MCF 10A (cell line): Measurements from ENCODE around the gene FGGY. TPM values are rescaled to one million over a fixed set of nuclear protein-coding genes. Genes with fewer than 3 reads are reported as not detected.
A peak's percentile ranks its signal among the peaks of the same experiment; 100 is the strongest.
"Not testable (repeated sequence)": the region's sequence is repeated elsewhere in the genome, so short reads cannot be mapped to it uniquely, and the experiment has no call there.

ENCODE experiments used
- BruUV-seq: library from RNA; stranded (reverse); fragments of 400-500 nt; replicated peaks from 2 replicates; lab custom pipeline; 2021; lab: Mats Ljungman, UMichigan
- CTCF ChIA-PET: fragments of 300-600 bp; sonication (Branson Sonifier 250); formaldehyde crosslinking; extraction: SDS; loops from one replicate; lab custom pipeline; 2021; ENCODE audit warnings: antibody characterized with exemption, inconsistent platforms; lab: Yijun Ruan, JAX
- POLR2A ChIA-PET: fragments of 300-600, 350-650 bp; sonication (Branson Sonifier 250); formaldehyde crosslinking; extraction: SDS; loops from one replicate; lab custom pipeline; 2020; ENCODE audit warnings: antibody characterized with exemption, inconsistent platforms; lab: Yijun Ruan, JAX
- DNase-seq: peaks from one replicate; pipeline ENCODE4 v3.0.0-alpha.2; 2018; ENCODE audit not compliant: unreplicated experiment
- H3K27ac Mint-ChIP-seq: one replicate; pipeline ENCODE4 v1.8.0; 2022; ENCODE audit warnings: mild to moderate bottlenecking, low read depth, mixed read lengths; ENCODE audit not compliant: unreplicated experiment
- H3K27me3 Mint-ChIP-seq: one replicate; pipeline ENCODE4 v1.8.0; 2022; ENCODE audit warnings: mixed read lengths; ENCODE audit not compliant: insufficient read depth, unreplicated experiment
- H3K36me3 Mint-ChIP-seq: one replicate; pipeline ENCODE4 v1.8.0; 2022; ENCODE audit warnings: mild to moderate bottlenecking, moderate library complexity, mixed read lengths; ENCODE audit not compliant: insufficient read depth, unreplicated experiment
- H3K4me1 Mint-ChIP-seq: one replicate; pipeline ENCODE4 v1.8.0; 2022; ENCODE audit warnings: mixed read lengths; ENCODE audit not compliant: insufficient read depth, unreplicated experiment
- H3K4me3 Mint-ChIP-seq: one replicate; pipeline ENCODE4 v1.8.0; 2022; ENCODE audit warnings: mild to moderate bottlenecking, moderate library complexity, mixed read lengths; ENCODE audit not compliant: unreplicated experiment
- H3K9me3 Mint-ChIP-seq: one replicate; pipeline ENCODE4 v1.8.0; 2022; ENCODE audit warnings: mixed read lengths; ENCODE audit not compliant: unreplicated experiment
- intact Hi-C: fragments of 100-400 bp; cut with micrococcal nuclease; formaldehyde crosslinking; loops from 2 replicates; pipeline ENCODE4 v1.14.1; 2022
- total RNA-seq: library from RNA; stranded (reverse); gene quantifications from 2 replicates; pipeline ENCODE4 v1.2.3, GENCODE V29; 2022
- TF ChIP-seq, protein P1 (sequence below): fragments of 200-600 bp; IDR thresholded peaks from one replicate; pipeline ENCODE4 v1.8.0; 2022; ENCODE audit warnings: antibody characterized with exemption, mild to moderate bottlenecking; ENCODE audit not compliant: unreplicated experiment

Gene FGGY
- total RNA-seq, 1 experiment from 2014 or later, result 10.6 TPM

- POLR2A ChIA-PET, result interaction anchor here (1.4 kb wide), 1 partner anchor 30 kb away, joined by 7 read pairs; no protein-coding TSS in a partner anchor
- DNase-seq, result no peak
- CTCF ChIA-PET, result no interaction called here
- TF ChIP-seq, protein P1, sequence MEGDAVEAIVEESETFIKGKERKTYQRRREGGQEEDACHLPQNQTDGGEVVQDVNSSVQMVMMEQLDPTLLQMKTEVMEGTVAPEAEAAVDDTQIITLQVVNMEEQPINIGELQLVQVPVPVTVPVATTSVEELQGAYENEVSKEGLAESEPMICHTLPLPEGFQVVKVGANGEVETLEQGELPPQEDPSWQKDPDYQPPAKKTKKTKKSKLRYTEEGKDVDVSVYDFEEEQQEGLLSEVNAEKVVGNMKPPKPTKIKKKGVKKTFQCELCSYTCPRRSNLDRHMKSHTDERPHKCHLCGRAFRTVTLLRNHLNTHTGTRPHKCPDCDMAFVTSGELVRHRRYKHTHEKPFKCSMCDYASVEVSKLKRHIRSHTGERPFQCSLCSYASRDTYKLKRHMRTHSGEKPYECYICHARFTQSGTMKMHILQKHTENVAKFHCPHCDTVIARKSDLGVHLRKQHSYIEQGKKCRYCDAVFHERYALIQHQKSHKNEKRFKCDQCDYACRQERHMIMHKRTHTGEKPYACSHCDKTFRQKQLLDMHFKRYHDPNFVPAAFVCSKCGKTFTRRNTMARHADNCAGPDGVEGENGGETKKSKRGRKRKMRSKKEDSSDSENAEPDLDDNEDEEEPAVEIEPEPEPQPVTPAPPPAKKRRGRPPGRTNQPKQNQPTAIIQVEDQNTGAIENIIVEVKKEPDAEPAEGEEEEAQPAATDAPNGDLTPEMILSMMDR, result no peak
- Mint-ChIP-seq H3K27ac (no peak overlapping the region), H3K4me3 (no peak overlapping the region), H3K36me3 (no peaks in the 10 kb centered on the region), H3K4me1 (no peaks in the 10 kb centered on the region), H3K9me3 (peaks cover 15% of the 10 kb centered on the region), H3K27me3 (no peaks in the 10 kb centered on the region)
- no TSS peak for BruUV-seq
- intact Hi-C loops, result no loop called here
Measured at GRCh38 chr1:59532102-59532501, 235.2 kb downstream of the FGGY start.

DNA sequence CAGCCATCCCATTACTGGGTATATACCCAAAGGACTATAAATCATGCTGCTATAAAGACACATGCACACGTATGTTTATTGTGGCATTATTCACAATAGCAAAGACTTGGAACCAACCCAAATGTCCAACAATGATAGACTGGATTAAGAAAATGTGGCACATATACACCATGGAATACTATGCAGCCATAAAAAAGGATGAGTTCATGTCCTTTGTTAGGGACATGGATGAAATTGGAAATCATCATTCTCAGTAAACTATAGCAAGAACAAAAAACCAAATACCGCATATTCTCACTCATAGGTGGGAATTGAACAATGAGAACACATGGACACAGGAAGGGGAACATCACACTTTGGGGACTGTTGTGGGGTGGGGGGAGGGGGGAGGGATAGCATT is 241.6 kb downstream of the FGGY start:
- H3K4me3 Mint-ChIP-seq, intact Hi-C loops, POLR2A ChIA-PET, H3K4me1 Mint-ChIP-seq, DNase-seq, BruUV-seq, H3K9me3 Mint-ChIP-seq, H3K27me3 Mint-ChIP-seq, CTCF ChIA-PET, H3K27ac Mint-ChIP-seq, H3K36me3 Mint-ChIP-seq: not testable (repeated sequence)

DNA sequence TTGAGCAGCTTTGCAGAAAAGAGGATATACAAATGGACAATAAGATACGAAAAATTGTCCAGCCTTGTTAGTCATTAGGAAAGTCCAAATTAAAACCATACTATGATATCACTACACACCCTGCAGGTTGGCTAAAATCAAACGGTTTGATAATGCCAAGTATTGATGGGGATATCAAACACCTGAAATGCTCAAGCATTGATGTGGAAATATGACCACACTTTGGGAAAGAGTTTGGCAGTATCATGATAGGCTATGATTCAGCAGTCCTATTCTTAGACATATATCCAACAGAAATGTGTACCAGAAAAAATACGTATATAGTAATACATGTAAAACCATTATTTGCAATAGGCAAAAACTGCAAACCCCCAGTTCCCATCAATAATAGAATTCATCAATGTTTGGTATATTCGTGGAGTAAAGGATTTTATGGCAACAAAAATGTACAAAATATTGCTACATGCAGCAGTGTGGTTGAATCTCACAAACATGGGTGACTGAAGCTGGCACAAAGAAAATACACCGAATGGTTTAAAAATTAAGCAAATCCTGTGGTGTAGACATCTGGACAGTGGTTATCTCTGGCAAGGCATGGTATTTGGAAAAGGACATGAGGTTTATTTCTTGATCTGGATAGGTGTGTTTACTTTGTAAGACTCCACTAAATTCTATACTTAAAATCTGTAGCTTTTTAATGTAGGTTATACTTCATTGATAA is 243.2 kb downstream of the FGGY start:
- DNase-seq, result no peak
- TF ChIP-seq, protein P1, result no peak
- no peaks in the 10 kb centered on the region for H3K27me3 Mint-ChIP-seq
- H3K4me1 Mint-ChIP-seq, result no peaks in the 10 kb centered on the region
- peak overlapping the region; percentile 7 for H3K27ac Mint-ChIP-seq
- no peak overlapping the region for H3K4me3 Mint-ChIP-seq
- ChIA-PET POLR2A (interaction anchor here (0.6 to 1.2 kb wide), 2 partner anchors 10 to 133 kb away, joined by 3 read pairs; no protein-coding TSS in a partner anchor), CTCF (no interaction called here)
- intact Hi-C loops, result no loop called here
- no peaks in the 10 kb centered on the region for H3K9me3 Mint-ChIP-seq
- BruUV-seq, result no TSS peak
- H3K36me3 Mint-ChIP-seq, result peaks cover 4% of the 10 kb centered on the region

DNA sequence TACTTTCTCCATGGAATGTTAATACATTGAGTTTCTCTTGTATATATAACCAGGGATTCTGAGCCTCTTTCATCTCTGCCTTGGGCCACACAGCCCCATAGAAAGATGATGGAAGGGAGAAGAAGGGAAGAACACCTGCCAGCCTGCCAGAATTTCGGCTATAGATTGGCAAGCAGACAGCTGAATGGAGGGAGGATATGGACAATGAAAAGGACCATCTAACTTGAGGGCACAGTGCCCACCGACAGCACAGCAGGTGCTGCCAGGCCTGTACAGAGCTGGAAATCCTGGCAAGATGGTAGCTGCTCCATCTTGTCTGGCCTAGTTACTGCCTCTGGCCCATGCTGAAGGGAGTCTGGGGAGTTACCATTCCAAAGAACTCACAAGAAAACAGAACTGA is 244.3 kb downstream of the FGGY start:
- CTCF ChIA-PET, result no interaction called here
- Mint-ChIP-seq H3K4me3 (no peak overlapping the region), H3K9me3 (no peaks in the 10 kb centered on the region)

More for the DNA sequence above, 244.3 kb downstream of the FGGY start:
- H3K4me1 Mint-ChIP-seq, result no peaks in the 10 kb centered on the region
- intact Hi-C loops, result no loop called here
- POLR2A ChIA-PET, result no interaction called here
- no peak overlapping the region for H3K27ac Mint-ChIP-seq
- no peak for DNase-seq
- no peaks in the 10 kb centered on the region for H3K27me3 Mint-ChIP-seq
- H3K36me3 Mint-ChIP-seq, result peaks cover 4% of the 10 kb centered on the region
- BruUV-seq, result no TSS peak
- TF ChIP-seq, protein P1, result no peak
